GM12875 (cell line): ENCODE data around the gene PTPRM.

Experiments
- H3K4me3 ChIP-seq: one replicate; pipeline ENCODE4 v1.5.1; 2011; ENCODE audit warnings: low read depth, low read length, control low read depth
- CTCF ChIP-seq: IDR thresholded peaks from 2 replicates; pipeline ENCODE4 v1.5.1; 2011; ENCODE audit warnings: low read depth, mild to moderate bottlenecking, control low read depth, inconsistent platforms, low read length, moderate library complexity, borderline replicate concordance; ENCODE audit not compliant: insufficient read depth

The PTPRM gene

GRCh38 chr18:8401606-8402005, 834.5 kb downstream of the PTPRM start:
- no peak overlapping the region for H3K4me3 ChIP-seq
- TF ChIP-seq CTCF = no peak

GRCh38 chr18:8402237-8402636, 835.1 kb downstream of the PTPRM start:
- TF ChIP-seq CTCF = no peak
- no peak overlapping the region for H3K4me3 ChIP-seq

GRCh38 chr18:8403713-8404112, 836.6 kb downstream of the PTPRM start:
- no peak overlapping the region for H3K4me3 ChIP-seq
- no peak for TF ChIP-seq CTCF

- H3K4me3 ChIP-seq = no peak overlapping the region
- no peak for TF ChIP-seq CTCF
Observed at GRCh38 chr18:8406186-8406867, 839.2 kb downstream of the PTPRM start.

- no peak for TF ChIP-seq CTCF
- no peak overlapping the region for H3K4me3 ChIP-seq
Observed at GRCh38 chr18:8406868-8407250, 839.7 kb downstream of the PTPRM start.

GRCh38 chr18:8409151-8409550, 842.0 kb downstream of the PTPRM start:
- no peak overlapping the region for H3K4me3 ChIP-seq
- no peak for TF ChIP-seq CTCF

- no peak overlapping the region for H3K4me3 ChIP-seq
- no peak for TF ChIP-seq CTCF
Observed at GRCh38 chr18:8411492-8411891, 844.4 kb downstream of the PTPRM start.
